ENCODE measurements around the gene SLC35F2. TPM values are rescaled to one million over a fixed set of nuclear protein-coding genes. Genes with fewer than 3 reads are reported as not detected.

The SLC35F2 gene
- total and polyA plus RNA-seq, 2 of the 13 experiments (the other 11 are each of a cell fraction or from before 2014, with no cell fraction given): 5.8 to 20.3 TPM

DNA sequence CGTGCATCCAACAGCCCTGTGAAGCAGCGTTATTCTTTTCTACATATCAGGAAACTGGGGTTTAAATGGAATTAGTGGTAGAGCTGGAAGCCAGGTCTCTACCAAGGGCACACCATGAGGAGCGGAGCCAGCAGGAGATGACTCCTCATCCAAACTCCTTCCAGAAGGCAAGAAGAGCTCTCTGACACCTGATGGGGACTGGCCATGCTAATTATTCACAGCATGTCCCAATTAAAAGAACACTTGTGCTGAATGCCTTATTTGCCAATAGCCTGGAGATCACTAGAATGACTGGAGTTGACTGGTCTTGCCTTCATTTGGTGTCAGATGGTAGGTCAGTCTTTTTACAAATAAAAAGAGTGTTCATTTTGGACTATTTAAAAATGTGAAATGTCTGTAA is 113.9 kb downstream of the SLC35F2 start (continued):
- TF ChIP-seq, protein P1, sequence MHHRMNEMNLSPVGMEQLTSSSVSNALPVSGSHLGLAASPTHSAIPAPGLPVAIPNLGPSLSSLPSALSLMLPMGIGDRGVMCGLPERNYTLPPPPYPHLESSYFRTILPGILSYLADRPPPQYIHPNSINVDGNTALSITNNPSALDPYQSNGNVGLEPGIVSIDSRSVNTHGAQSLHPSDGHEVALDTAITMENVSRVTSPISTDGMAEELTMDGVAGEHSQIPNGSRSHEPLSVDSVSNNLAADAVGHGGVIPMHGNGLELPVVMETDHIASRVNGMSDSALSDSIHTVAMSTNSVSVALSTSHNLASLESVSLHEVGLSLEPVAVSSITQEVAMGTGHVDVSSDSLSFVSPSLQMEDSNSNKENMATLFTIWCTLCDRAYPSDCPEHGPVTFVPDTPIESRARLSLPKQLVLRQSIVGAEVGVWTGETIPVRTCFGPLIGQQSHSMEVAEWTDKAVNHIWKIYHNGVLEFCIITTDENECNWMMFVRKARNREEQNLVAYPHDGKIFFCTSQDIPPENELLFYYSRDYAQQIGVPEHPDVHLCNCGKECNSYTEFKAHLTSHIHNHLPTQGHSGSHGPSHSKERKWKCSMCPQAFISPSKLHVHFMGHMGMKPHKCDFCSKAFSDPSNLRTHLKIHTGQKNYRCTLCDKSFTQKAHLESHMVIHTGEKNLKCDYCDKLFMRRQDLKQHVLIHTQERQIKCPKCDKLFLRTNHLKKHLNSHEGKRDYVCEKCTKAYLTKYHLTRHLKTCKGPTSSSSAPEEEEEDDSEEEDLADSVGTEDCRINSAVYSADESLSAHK (CRISPR knock-in tag; IDR thresholded peaks at IDR 0.05; ENCODE audit: borderline replicate concordance): no peak
- TF ChIP-seq ISX (CRISPR knock-in tag; conservative IDR thresholded peaks at IDR 0.05): no peak
- no peak for TF ChIP-seq MAFF (IDR thresholded peaks at IDR 0.05; ENCODE audit: low read depth, low read length)
- no peak for TF ChIP-seq ZBTB7B (CRISPR knock-in tag; IDR thresholded peaks at IDR 0.05)
- no peak for TF ChIP-seq ZNF773 (CRISPR knock-in tag; IDR thresholded peaks at IDR 0.05; ENCODE audit: borderline replicate concordance)
- TF ChIP-seq TBX2 (CRISPR knock-in tag; IDR thresholded peaks at IDR 0.05; ENCODE audit: borderline replicate concordance): no peak

DNA sequence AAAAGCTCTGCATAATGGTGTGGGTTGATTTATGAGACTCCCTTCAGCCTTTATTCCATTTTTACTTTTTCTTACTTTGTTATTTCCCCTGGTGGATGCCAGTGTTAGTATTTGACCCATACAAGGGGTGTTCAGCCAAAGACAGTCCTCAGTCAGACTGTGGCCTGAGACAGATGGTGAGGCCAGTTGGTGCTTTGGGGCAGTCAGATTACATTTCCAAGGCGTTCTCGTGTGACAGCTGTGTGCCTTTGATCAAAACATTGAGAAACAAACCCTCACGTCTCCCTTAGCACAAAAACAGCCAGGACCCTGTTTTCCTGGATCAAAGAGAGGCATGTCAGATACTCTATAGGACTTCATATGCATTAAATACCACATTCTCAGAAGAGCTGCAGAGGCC is 115.4 kb downstream of the SLC35F2 start:
- DNase-seq (ENCODE audit: low spot score) (no peak), FAIRE-seq (no peak), ATAC-seq (no peak)
- Histone ChIP-seq H3K79me2 (ENCODE audit: insufficient read depth, low read length) (no peaks in the 10 kb centered on the region), H3K9me3 (ENCODE audit: low read length) (no peaks in the 10 kb centered on the region), H3K4me1 (ENCODE audit: insufficient read depth, low read length) (no peaks in the 10 kb centered on the region), H2AFZ (ENCODE audit: low read length) (no peak overlapping the region), H3K9ac (ENCODE audit: insufficient read depth, low read depth, low read length) (no peak overlapping the region), H3K4me2 (ENCODE audit: low read depth, low read length) (no peak overlapping the region), H3K36me3 (replicated peaks in 1 of 2; ENCODE audit: control insufficient read depth in 1 of 2, insufficient read depth in 2 of 2, low read length in 2 of 2) (no peaks in the 10 kb centered on the region), H3K4me3 (replicated peaks in 1 of 3; ENCODE audit: insufficient read depth in 1 of 3, low read depth in 2 of 3, low read length in 3 of 3) (no peak overlapping the region), H4K20me1 (ENCODE audit: insufficient read depth, low read length) (no peaks in the 10 kb centered on the region), H3K27me3 (ENCODE audit: control insufficient read depth in 1 of 2, insufficient read depth in 2 of 2, low read length in 2 of 2) (peaks cover 0 to 3% of the 10 kb centered on the region in 2 experiments; a peak in 1 of 5 replicates), H3K27ac (ENCODE audit: extremely low read length, insufficient read depth, low read length) (no peak overlapping the region)
- ChIA-PET POLR2A (no interaction called here), CTCF (ENCODE audit: low intra/inter-chr PET ratio, low total read pairs) (no interaction called here)
- in situ Hi-C loops (cut with HindIII; ENCODE audit: extremely low pct_ligation_motif_present, low pct_unique_long_range_greater_than_20kb): no loop called here
- intact Hi-C loops (cut with micrococcal nuclease; ENCODE audit: unreplicated experiment): no loop called here
- no TSS peak for BruUV-seq (replicated peaks)
- WGBS (ENCODE audit: low lambda C conversion rate): 4% methylated on average over 3 of the region's 3 CpGs
- TF ChIP-seq, protein P2, sequence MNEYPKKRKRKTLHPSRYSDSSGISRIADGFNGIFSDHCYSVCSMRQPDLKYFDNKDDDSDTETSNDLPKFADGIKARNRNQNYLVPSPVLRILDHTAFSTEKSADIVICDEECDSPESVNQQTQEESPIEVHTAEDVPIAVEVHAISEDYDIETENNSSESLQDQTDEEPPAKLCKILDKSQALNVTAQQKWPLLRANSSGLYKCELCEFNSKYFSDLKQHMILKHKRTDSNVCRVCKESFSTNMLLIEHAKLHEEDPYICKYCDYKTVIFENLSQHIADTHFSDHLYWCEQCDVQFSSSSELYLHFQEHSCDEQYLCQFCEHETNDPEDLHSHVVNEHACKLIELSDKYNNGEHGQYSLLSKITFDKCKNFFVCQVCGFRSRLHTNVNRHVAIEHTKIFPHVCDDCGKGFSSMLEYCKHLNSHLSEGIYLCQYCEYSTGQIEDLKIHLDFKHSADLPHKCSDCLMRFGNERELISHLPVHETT (CRISPR knock-in tag; conservative IDR thresholded peaks at IDR 0.05): no peak
- TF ChIP-seq TRIM24 (CRISPR knock-in tag; IDR thresholded peaks at IDR 0.05) (no peak), HNRNPUL1 (IDR thresholded peaks at IDR 0.05; ENCODE audit: low read depth, low read length) (no peak), PHF21A (CRISPR knock-in tag; IDR thresholded peaks at IDR 0.05) (no peak), ZMYM4 (CRISPR knock-in tag; IDR thresholded peaks at IDR 0.05) (no peak), MLLT10 (CRISPR knock-in tag; IDR thresholded peaks at IDR 0.05) (no peak), MIER3 (CRISPR knock-in tag; IDR thresholded peaks at IDR 0.05; ENCODE audit: borderline replicate concordance) (no peak), HMG20A (CRISPR knock-in tag; IDR thresholded peaks at IDR 0.05; ENCODE audit: borderline replicate concordance) (no peak), MEIS2 (CRISPR knock-in tag; IDR thresholded peaks at IDR 0.05) (no peak), NBN (conservative IDR thresholded peaks at IDR 0.05) (no peak)
- TF ChIP-seq, protein P3, sequence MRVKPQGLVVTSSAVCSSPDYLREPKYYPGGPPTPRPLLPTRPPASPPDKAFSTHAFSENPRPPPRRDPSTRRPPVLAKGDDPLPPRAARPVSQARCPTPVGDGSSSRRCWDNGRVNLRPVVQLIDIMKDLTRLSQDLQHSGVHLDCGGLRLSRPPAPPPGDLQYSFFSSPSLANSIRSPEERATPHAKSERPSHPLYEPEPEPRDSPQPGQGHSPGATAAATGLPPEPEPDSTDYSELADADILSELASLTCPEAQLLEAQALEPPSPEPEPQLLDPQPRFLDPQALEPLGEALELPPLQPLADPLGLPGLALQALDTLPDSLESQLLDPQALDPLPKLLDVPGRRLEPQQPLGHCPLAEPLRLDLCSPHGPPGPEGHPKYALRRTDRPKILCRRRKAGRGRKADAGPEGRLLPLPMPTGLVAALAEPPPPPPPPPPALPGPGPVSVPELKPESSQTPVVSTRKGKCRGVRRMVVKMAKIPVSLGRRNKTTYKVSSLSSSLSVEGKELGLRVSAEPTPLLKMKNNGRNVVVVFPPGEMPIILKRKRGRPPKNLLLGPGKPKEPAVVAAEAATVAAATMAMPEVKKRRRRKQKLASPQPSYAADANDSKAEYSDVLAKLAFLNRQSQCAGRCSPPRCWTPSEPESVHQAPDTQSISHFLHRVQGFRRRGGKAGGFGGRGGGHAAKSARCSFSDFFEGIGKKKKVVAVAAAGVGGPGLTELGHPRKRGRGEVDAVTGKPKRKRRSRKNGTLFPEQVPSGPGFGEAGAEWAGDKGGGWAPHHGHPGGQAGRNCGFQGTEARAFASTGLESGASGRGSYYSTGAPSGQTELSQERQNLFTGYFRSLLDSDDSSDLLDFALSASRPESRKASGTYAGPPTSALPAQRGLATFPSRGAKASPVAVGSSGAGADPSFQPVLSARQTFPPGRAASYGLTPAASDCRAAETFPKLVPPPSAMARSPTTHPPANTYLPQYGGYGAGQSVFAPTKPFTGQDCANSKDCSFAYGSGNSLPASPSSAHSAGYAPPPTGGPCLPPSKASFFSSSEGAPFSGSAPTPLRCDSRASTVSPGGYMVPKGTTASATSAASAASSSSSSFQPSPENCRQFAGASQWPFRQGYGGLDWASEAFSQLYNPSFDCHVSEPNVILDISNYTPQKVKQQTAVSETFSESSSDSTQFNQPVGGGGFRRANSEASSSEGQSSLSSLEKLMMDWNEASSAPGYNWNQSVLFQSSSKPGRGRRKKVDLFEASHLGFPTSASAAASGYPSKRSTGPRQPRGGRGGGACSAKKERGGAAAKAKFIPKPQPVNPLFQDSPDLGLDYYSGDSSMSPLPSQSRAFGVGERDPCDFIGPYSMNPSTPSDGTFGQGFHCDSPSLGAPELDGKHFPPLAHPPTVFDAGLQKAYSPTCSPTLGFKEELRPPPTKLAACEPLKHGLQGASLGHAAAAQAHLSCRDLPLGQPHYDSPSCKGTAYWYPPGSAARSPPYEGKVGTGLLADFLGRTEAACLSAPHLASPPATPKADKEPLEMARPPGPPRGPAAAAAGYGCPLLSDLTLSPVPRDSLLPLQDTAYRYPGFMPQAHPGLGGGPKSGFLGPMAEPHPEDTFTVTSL (CRISPR knock-in tag; IDR thresholded peaks at IDR 0.05; ENCODE audit: borderline replicate concordance): no peak

All from HepG2 (cell line).